ENCODE measurements around the gene SRBD1. TPM values are rescaled to one million over a fixed set of nuclear protein-coding genes. Genes with fewer than 3 reads are reported as not detected.

The SRBD1 gene
- total and polyA plus RNA-seq, 2 of the 8 experiments (the other 6 are each of a cell fraction or from before 2014, with no cell fraction given), result 4.6 to 20.0 TPM

- 86% methylated on average over 1 of the region's 1 CpG; no CpG with 5 or more reads in 1 of the 2 experiments for WGBS, 2 experiments (ENCODE audit: extremely low coverage in 1 of 2, insufficient coverage in 1 of 2, insufficient read length in 1 of 2, insufficient replicate concordance in 2 of 2, low coverage in 1 of 2, low lambda C conversion rate in 2 of 2, missing lambda C conversion rate in 1 of 2)
- DNase-seq (ENCODE audit: low read depth in 1 of 2, low spot score in 2 of 2), result no peak
- H3K4ac ChIP-seq (replicated peaks; ENCODE audit: insufficient read length, low read depth, low read length), result no peak overlapping the region
- no peaks in the 10 kb centered on the region for H3K79me1 ChIP-seq (ENCODE audit: low read depth, low read length)
- H2AFZ ChIP-seq (ENCODE audit: low read length), result no peak overlapping the region
- H4K5ac ChIP-seq (ENCODE audit: insufficient read length, low read depth, low read length), result no peak overlapping the region
- H4K91ac ChIP-seq (replicated peaks; ENCODE audit: insufficient read length, low read length), result no peak overlapping the region
- no peaks in the 10 kb centered on the region; a peak in 1 of 8 replicates for H3K36me3 ChIP-seq (ENCODE audit: control insufficient read depth in 2 of 4, insufficient read depth in 4 of 4, low read length in 3 of 4)
- H3K9ac ChIP-seq (replicated peaks in 1 of 4; ENCODE audit: extremely low read depth in 1 of 4, low read depth in 3 of 4, low read length in 3 of 4), result no peak overlapping the region
- no peak overlapping the region for H2BK120ac ChIP-seq (replicated peaks; ENCODE audit: low read depth, low read length)
- no peak overlapping the region for H2BK20ac ChIP-seq (ENCODE audit: low read length)
- no peaks in the 10 kb centered on the region for H3K79me2 ChIP-seq (ENCODE audit: control insufficient read depth in 1 of 2, insufficient read depth in 2 of 2, low read length in 2 of 2)
- ChIA-PET CTCF (ENCODE audit: partially characterized antibody) (no interaction called here), POLR2A (ENCODE audit: partially characterized antibody) (interaction anchor here (1.7 kb wide), 1 partner anchor 15 kb away, joined by 4 read pairs; no protein-coding TSS in a partner anchor)
- no peaks in the 10 kb centered on the region for H3K9me3 ChIP-seq (ENCODE audit: insufficient read depth in 2 of 2, low read depth in 1 of 2, low read length in 1 of 2)
- TF ChIP-seq CTCF (IDR thresholded peaks at IDR 0.05; ENCODE audit: control extremely low read depth in 1 of 3, insufficient read depth in 1 of 3, low read depth in 1 of 3, low read length in 3 of 3), result no peak
- TF ChIP-seq CEBPB (IDR thresholded peaks at IDR 0.05; ENCODE audit: low read depth, low read length), result peak; percentile 37; the same call in 1 of the 2 replicates
- H3K4me3 ChIP-seq (ENCODE audit: extremely low read depth in 1 of 4, insufficient read depth in 2 of 4, low read depth in 3 of 4, low read length in 4 of 4), result no peak overlapping the region
- no peak overlapping the region for H2BK12ac ChIP-seq (ENCODE audit: low read depth, low read length)
- H4K8ac ChIP-seq (ENCODE audit: extremely low read depth, insufficient read depth, low read length), result no peak overlapping the region
- H3K4me1 ChIP-seq (replicated peaks in 1 of 4; ENCODE audit: control insufficient read depth in 3 of 4, insufficient read depth in 4 of 4, low read length in 3 of 4), result peaks cover 0 to 16% (median 3%) of the 10 kb centered on the region in 4 experiments; a peak in 5 of 7 replicates
- no peak for FAIRE-seq
- H3K14ac ChIP-seq (ENCODE audit: insufficient read length), result no peak overlapping the region
- H4K20me1 ChIP-seq (replicated peaks in 1 of 2; ENCODE audit: control insufficient read depth in 1 of 2, insufficient read depth in 2 of 2, low read length in 2 of 2), result no peaks in the 10 kb centered on the region
- no peak overlapping the region for H2AK5ac ChIP-seq (ENCODE audit: low read depth, low read length)
- no peaks in the 10 kb centered on the region for H3K23me2 ChIP-seq (ENCODE audit: low read depth, low read length)
- H3K56ac ChIP-seq (replicated peaks; ENCODE audit: insufficient read length, low read depth, low read length), result no peak overlapping the region
- no peaks in the 10 kb centered on the region for H3K27me3 ChIP-seq (replicated peaks in 1 of 4; ENCODE audit: control insufficient read depth in 3 of 4, extremely low read depth in 1 of 4, insufficient read depth in 3 of 4, low read length in 3 of 4)
- no peak overlapping the region for H2BK15ac ChIP-seq (ENCODE audit: low read length)
- no peak overlapping the region for H3K23ac ChIP-seq (ENCODE audit: insufficient read length)
- H3K4me2 ChIP-seq (ENCODE audit: insufficient read depth in 1 of 2, low read depth in 2 of 2, low read length in 2 of 2), result no peak overlapping the region
- no peak overlapping the region for H3K27ac ChIP-seq (ENCODE audit: low read depth, low read length)
- no peak overlapping the region for H3K18ac ChIP-seq (ENCODE audit: extremely low read depth, low read length)
- no peak overlapping the region for H2BK5ac ChIP-seq (ENCODE audit: low read depth, low read length)
Measured at GRCh38 chr2:45396671-45397070, 214.4 kb downstream of the SRBD1 start.

All from H1 (cell line).